HG02938 (cell line): ENCODE data around the gene FGF12.

Source experiments
- ATAC-seq: cut with Tn5 transposase; IDR thresholded peaks from one replicate; pipeline ENCODE4 v1.9.1; 2021; ENCODE audit warnings: mild to moderate bottlenecking, moderate library complexity; ENCODE audit not compliant: unreplicated experiment

The FGF12 gene

GRCh38 chr3:192422321-192422996, 304.9 kb downstream of the FGF12 start:
- ATAC-seq: no peak

- ATAC-seq: no peak
These were observed 308.0 kb downstream of the FGF12 start for GRCh38 chr3:192419312-192419711.

- ATAC-seq: no peak
These were observed 309.7 kb downstream of the FGF12 start for GRCh38 chr3:192417559-192418055.

GRCh38 chr3:192417017-192417416, 310.3 kb downstream of the FGF12 start:
- no peak for ATAC-seq

GRCh38 chr3:192413461-192413860, 313.9 kb downstream of the FGF12 start:
- ATAC-seq: no peak

GRCh38 chr3:192410684-192410960, 316.7 kb downstream of the FGF12 start:
- no peak for ATAC-seq

GRCh38 chr3:192409838-192410683, 317.3 kb downstream of the FGF12 start:
- ATAC-seq: peak; percentile 17

- ATAC-seq: peak; percentile 43
These were observed 318.0 kb downstream of the FGF12 start for GRCh38 chr3:192409201-192409837.

- ATAC-seq: no peak
These were observed 318.6 kb downstream of the FGF12 start for GRCh38 chr3:192408647-192409200.

GRCh38 chr3:192408007-192408646, 319.2 kb downstream of the FGF12 start:
- no peak for ATAC-seq

- ATAC-seq: no peak
These were observed 327.6 kb downstream of the FGF12 start for GRCh38 chr3:192399767-192400166.

- ATAC-seq: no peak
These were observed 330.3 kb downstream of the FGF12 start for GRCh38 chr3:192397012-192397411.

GRCh38 chr3:192395506-192395905, 331.8 kb downstream of the FGF12 start:
- ATAC-seq: no peak

GRCh38 chr3:192392986-192393385, 334.4 kb downstream of the FGF12 start:
- no peak for ATAC-seq

GRCh38 chr3:192382861-192383260, 344.5 kb downstream of the FGF12 start:
- ATAC-seq: no peak

GRCh38 chr3:192373586-192373985, 353.8 kb downstream of the FGF12 start:
- ATAC-seq: no peak

- no peak for ATAC-seq
These were observed 354.3 kb downstream of the FGF12 start for GRCh38 chr3:192373032-192373431.

GRCh38 chr3:192372616-192373015, 354.7 kb downstream of the FGF12 start:
- ATAC-seq: no peak

GRCh38 chr3:192371870-192372400, 355.4 kb downstream of the FGF12 start:
- no peak for ATAC-seq

- no peak for ATAC-seq
These were observed 359.7 kb downstream of the FGF12 start for GRCh38 chr3:192367616-192368015.

GRCh38 chr3:192366916-192367315, 360.4 kb downstream of the FGF12 start:
- ATAC-seq: no peak
